Testis (tissue), 2 donors: ENCODE results near the gene NPY5R.

Experiments
- CTCF ChIP-seq, 3 experiments: fragments of 450-650 bp in 2 of 3; fragments of 200-600 bp in 1 of 3; sonication (generic) in 1 of 3; IDR thresholded peaks; one replicate each; pipeline ENCODE4 v1.5.1; 2016 to 2019; ENCODE audit warnings: antibody characterized with exemption in 3 of 3, mild to moderate bottlenecking in 2 of 3, moderate library complexity in 1 of 3
- POLR2A ChIP-seq: fragments of 450-650 bp; IDR thresholded peaks from one replicate; pipeline ENCODE4 v1.6.1; 2017; ENCODE audit warnings: antibody characterized with exemption, mild to moderate bottlenecking, moderate library complexity

- TF ChIP-seq CTCF (IDR thresholded peaks at IDR 0.05) (no peak), POLR2A (no peak)
These were observed 12.6 kb upstream of the NPY5R start for GRCh38 chr4:163330916-163331628.
